ENCODE results near the gene TMIE. TPM values are rescaled to one million over a fixed set of nuclear protein-coding genes. Genes with fewer than 3 reads are reported as not detected.
A peak's percentile ranks its signal among the peaks of the same experiment; 100 is the strongest.

Gene TMIE
- total RNA-seq, 6 donors from 2014 or later, result 0.49 to 2.1 (median 1.2) TPM; not detected in 1

DNA sequence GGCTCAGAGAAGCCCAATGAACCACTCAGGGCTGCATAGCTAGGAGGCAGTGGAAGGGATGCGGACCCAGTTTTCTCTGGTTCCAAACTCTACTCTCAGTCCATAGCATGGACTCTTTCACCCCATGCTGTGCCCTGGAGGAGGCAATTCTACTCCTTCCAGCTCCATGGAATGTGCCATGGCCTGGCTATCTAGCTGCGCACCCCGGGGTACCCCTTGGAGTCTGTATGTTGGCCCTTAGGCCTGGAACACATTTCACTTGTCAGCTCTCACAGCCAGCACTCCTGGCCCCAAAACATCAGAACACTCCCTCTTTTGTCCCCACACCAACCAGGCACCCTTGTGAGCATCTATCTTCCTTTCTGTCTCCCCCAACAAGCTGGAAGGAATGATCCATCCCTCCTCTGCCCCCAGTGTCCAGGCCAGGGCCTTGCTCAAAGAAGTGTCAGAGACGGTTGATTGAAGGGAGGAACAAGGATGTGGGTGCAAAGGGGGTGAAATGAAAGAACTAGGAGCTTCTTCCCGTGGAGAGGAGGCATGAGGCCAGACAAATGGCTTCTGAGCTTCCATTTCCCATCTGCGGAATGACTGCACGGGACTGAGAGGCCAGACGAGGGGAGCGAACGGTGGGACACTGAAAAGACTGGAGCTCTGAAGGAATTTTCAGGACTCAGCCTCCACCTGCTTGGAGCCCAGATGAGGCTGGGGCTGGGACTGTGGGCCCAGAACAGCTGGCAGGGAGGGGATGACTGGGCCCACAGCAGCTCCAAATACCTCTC, 13.7 kb downstream of the TMIE start:
- no peak overlapping the region for H3K27ac ChIP-seq
- H3K4me3 ChIP-seq, result no peak overlapping the region
- H3K36me3 ChIP-seq, result no peaks in the 10 kb centered on the region
- peaks cover 0 to 5% (median 0%) of the 10 kb centered on the region in 4 donors for H3K4me1 ChIP-seq
- TF ChIP-seq, protein P1, sequence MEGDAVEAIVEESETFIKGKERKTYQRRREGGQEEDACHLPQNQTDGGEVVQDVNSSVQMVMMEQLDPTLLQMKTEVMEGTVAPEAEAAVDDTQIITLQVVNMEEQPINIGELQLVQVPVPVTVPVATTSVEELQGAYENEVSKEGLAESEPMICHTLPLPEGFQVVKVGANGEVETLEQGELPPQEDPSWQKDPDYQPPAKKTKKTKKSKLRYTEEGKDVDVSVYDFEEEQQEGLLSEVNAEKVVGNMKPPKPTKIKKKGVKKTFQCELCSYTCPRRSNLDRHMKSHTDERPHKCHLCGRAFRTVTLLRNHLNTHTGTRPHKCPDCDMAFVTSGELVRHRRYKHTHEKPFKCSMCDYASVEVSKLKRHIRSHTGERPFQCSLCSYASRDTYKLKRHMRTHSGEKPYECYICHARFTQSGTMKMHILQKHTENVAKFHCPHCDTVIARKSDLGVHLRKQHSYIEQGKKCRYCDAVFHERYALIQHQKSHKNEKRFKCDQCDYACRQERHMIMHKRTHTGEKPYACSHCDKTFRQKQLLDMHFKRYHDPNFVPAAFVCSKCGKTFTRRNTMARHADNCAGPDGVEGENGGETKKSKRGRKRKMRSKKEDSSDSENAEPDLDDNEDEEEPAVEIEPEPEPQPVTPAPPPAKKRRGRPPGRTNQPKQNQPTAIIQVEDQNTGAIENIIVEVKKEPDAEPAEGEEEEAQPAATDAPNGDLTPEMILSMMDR (IDR thresholded peaks at IDR 0.05), result no peak
- TF ChIP-seq POLR2A (IDR thresholded peaks at IDR 0.05) (no peak), POLR2AphosphoS5 (IDR thresholded peaks at IDR 0.05) (no peak), EP300 (IDR thresholded peaks at IDR 0.05) (no peak)
- H3K9me3 ChIP-seq, result no peaks in the 10 kb centered on the region
- DNase-seq (peak in 1 of 2 donors; percentile 3), ATAC-seq (ENCODE audit: low FRiP score in 2 of 2) (no peak)
- H3K27me3 ChIP-seq, result peaks cover 0 to 9% (median 0%) of the 10 kb centered on the region in 4 donors
- WGBS, 2 donors, result 83 to 90% methylated on average over 10 of the region's 10 CpGs

DNA sequence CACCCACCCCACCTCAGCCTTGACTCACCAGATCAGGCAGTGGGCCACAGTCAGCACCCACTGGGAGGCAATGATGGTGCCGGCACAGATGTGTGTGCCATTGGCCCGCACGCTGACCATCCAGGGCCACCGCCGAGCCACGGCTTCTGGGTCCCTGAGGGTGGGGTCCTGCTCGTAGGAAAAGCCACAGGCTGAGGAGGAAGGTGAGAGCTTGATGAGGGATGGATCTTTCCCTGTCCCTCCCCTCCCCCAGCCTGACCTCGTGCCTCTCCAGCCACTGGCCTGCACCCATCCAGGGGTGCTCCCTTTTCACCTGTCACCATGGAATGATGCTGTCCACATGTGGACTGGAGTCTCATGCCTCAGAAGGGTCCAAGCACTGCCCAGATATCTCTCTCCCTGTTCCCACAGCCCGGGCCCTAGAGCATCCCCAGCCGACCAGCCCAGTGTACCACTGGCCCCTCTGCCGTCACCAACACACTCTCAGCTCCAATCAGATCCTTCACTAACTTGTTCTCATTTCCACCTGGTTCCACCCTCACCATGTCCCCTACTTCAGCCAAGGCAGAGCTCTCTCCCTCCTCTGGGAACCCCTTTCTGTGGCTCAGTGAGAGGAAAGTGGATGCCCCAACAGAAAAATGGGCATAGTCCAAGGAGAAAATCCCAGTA, 14.4 kb downstream of the TMIE start:
- peaks cover 0 to 9% (median 0%) of the 10 kb centered on the region in 4 donors for H3K27me3 ChIP-seq
- no peak overlapping the region for H3K4me3 ChIP-seq
- H3K9me3 ChIP-seq, result no peaks in the 10 kb centered on the region
- TF ChIP-seq, protein P1 (IDR thresholded peaks at IDR 0.05), result no peak
- TF ChIP-seq POLR2A (IDR thresholded peaks at IDR 0.05) (no peak), POLR2AphosphoS5 (IDR thresholded peaks at IDR 0.05) (no peak), EP300 (IDR thresholded peaks at IDR 0.05) (no peak)
- ATAC-seq (ENCODE audit: low FRiP score in 2 of 2), result no peak
- 88 to 90% methylated on average over 11 of the region's 11 CpGs for WGBS, 2 donors
- H3K27ac ChIP-seq, result no peak overlapping the region
- DNase-seq, result peak in 1 of 2 donors; percentile 12
- H3K36me3 ChIP-seq, result no peaks in the 10 kb centered on the region
- peaks cover 0 to 5% (median 0%) of the 10 kb centered on the region in 4 donors for H3K4me1 ChIP-seq

DNA sequence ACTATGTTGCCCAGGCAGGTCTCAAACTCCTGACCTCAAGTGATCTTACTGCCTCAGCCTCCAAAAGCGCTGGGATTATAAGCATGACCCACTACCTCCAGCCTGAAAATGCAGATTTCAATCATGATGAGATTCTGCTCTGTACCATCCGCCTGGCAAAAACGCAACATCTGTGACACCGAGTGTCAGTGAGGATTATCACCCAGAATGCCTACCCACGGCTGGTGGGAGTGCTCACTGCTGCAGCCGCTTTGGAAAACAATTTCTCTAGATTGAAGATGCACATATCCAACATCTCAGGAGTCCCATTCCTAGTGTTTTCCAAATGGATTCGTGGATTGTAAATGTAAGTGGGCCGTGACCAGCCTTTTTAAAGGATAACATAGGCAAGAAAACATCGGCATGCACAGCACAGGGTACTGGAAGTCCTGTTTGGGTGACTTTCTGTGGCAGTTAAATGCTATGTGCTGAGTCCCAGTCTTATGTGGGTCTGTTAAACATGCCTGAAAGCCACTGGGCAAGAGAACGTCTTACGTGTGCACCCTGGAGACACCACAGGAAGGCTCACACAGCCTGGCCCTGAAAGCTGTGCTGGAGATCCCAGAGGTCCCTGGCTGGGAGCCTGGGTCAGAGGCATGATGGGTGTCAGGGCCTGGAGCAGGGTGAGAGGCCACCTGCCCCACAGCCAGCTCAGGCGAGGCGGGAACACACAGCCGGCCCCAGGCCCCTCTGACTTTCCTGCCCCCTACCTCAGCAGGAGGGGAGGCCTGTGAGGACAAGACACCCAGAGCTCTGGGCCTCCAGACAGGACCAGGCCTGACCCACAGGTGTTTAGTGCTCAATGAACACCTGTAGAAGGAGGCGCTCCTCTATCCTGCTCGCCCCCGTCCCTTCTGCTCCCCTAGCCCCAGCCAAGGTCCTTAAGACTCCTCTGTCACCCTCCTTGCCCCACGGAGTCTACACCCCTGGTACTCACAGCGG, 15.6 kb downstream of the TMIE start:
- Histone ChIP-seq H3K4me3 (no peak overlapping the region), H3K4me1 (peaks cover 0 to 5% (median 0%) of the 10 kb centered on the region in 4 donors), H3K9me3 (no peaks in the 10 kb centered on the region), H3K27me3 (peaks cover 0 to 9% (median 0%) of the 10 kb centered on the region in 4 donors), H3K27ac (no peak overlapping the region), H3K36me3 (no peaks in the 10 kb centered on the region)
- ATAC-seq (ENCODE audit: low FRiP score in 2 of 2) (no peak), DNase-seq (peak in 1 of 2 donors; percentile 15)
- 92 to 94% methylated on average over 16 to 19 of the region's 19 CpGs for WGBS, 2 donors
- TF ChIP-seq POLR2A (IDR thresholded peaks at IDR 0.05) (no peak), POLR2AphosphoS5 (IDR thresholded peaks at IDR 0.05) (no peak), EP300 (IDR thresholded peaks at IDR 0.05) (no peak)
- TF ChIP-seq, protein P1 (IDR thresholded peaks at IDR 0.05), result no peak

DNA sequence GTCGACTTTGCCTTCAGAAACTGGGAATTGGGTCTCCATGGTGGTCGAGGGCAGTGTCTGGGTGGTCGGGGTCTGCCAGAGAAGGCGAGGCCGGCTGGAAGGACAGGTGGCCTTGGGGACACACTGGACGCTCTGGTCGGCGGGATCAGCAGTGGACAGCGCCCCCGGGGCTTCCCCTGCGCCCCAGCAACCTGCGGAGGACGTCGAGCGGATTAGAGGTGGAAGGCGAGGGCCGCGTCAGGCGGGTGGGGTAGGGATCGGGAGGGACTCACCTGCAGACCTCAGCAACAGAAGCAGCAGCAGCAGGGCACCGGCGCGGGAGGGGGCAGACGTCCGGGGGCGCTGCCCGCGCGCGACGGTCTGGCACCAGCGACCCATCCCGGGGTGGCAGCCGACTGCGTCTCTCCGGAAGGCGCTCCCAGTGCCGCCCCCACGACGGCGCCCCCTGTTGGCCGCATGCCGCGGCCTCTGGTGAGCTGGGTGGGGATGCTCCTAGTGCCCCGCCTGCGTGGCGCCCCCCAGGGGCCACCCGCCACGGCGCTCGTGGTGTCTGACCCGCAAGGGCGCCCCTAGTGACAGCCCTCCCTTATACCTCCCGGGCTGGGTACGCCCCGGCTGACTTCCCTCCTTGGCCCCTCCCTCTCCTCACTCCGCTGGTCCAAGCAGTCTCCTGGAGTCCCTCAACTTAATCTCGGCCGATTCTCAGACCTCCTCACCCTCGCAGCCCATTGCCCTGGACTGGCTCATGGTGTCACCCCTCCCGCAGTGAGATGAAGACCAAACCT, 16.4 kb downstream of the TMIE start, which contains the start of gene PRSS50:
Gene PRSS50 (minus strand): TSS at position 423 of the 785 bp plus-strand sequence. CDS start 45 bp downstream, at position 378.
- Histone ChIP-seq H3K9me3 (no peaks in the 10 kb centered on the region), H3K27me3 (peaks cover 0 to 9% (median 0%) of the 10 kb centered on the region in 4 donors), H3K36me3 (no peaks in the 10 kb centered on the region), H3K4me3 (no peak within 1 kb of the TSS), H3K4me1 (peaks cover 0 to 5% (median 0%) of the 10 kb centered on the region in 4 donors), H3K27ac (no peak within 1 kb of the TSS)
- peak; percentile 19 to 86 for DNase-seq
- TF ChIP-seq, protein P1 (IDR thresholded peaks at IDR 0.05), result peak in 4 of 6 experiments; percentile 11 to 44 (median 27)
- no peak for TF ChIP-seq EP300 (IDR thresholded peaks at IDR 0.05)
- TF ChIP-seq POLR2AphosphoS5 (IDR thresholded peaks at IDR 0.05), result no peak
- TF ChIP-seq POLR2A (IDR thresholded peaks at IDR 0.05), result no peak
- peak in 1 of 2 donors; percentile 17 for ATAC-seq (ENCODE audit: low FRiP score in 2 of 2)
- 57 to 67% methylated on average over 42 to 50 of the region's 61 CpGs for WGBS, 2 donors
